Measurements from ENCODE around the gene DOK6.

Gene DOK6

DNA sequence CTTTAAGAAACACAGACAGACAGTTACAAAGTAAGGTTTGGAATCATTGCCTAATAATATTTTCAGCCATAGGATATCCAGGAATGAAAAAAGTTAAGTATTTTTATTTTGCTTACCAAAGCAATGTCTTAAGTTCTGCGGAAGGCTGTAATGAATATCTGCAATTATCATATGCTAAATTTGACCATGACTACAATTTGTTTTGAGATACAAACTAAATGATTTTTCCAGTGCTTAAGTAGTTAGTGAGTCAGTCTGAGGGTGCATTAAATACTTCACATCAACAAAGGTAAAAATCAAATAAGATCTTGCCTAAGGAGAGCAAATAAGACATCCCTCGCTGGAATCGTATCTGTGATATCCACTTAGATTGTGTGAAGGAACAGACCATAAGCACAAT, 297.0 kb downstream of the DOK6 start:
- no peak for DNase-seq

DNA sequence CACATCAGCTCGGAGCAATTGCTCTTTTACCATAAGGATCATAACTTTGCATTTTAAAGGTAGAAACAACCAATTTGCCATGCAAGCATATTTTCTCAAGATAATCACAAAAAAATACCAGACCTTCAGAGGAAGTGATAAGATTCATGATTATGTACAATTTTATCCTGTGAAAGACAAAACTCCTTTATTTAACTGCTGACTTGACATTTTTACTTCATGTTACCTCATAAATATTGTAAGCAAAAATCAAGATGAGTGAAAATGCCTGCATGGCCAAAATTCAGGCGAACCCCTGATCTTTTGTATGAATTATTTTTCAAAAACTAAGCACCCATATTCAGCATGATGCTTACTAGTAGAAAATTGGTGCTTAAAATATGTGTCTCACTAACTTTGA, 300.6 kb downstream of the DOK6 start:
- DNase-seq, result no peak

DNA sequence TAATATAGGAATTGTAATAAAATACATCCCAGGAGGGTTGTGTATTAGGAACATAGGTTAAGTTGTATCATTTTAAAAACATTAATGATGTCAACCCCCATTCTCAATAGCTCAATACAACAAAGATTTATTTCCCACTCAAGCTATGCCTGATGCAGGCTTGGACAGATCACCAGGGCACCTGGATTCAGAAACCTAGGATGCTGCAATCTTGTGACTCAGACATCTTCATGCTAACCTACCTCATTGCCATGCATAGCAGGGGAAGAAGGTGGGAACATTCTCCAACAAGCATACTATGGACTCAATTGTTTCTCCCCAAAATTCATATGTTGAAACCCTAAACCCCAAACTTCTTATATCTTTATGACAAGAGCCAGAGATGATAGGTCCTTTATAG, 302.8 kb downstream of the DOK6 start:
- DNase-seq, result no peak

DNA sequence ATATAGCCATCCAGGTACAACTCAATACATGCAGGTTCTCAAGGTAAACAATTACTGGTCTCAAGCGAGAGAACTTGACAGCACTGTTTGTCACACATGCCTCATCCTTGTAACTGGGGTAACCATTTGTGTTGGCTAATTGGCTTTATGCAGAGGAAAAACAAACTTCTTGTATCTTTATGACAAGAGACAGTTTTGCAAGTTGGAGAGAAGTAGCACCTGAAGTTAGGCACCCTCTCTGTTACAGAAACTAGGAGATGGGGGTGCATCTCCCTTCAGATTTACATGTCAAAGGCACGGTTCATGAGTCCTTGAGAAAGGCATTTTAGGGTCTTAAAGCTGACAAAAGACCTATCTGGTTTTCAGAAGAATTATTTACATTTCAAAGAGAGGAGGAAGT, 305.3 kb downstream of the DOK6 start:
- no peak for DNase-seq

DNA sequence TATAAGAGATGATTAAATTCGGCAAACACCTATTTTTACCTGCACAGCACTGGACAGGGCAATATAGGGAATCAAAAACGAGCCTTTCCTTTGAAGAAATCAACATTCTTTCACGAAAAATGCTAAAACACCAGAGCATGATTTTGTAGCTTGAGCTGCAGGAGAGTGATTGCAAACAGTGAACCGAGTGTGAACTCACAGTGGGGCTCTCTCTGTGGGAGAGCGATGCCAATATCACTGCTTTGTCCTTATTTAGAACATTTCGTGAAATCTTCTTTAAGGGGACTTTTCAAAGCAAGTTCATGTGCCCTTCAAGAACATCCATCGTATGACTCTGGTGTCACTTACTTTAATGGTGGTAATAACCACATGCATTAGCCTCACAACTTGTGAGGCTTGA, 308.2 kb downstream of the DOK6 start:
- no peak for DNase-seq

DNA sequence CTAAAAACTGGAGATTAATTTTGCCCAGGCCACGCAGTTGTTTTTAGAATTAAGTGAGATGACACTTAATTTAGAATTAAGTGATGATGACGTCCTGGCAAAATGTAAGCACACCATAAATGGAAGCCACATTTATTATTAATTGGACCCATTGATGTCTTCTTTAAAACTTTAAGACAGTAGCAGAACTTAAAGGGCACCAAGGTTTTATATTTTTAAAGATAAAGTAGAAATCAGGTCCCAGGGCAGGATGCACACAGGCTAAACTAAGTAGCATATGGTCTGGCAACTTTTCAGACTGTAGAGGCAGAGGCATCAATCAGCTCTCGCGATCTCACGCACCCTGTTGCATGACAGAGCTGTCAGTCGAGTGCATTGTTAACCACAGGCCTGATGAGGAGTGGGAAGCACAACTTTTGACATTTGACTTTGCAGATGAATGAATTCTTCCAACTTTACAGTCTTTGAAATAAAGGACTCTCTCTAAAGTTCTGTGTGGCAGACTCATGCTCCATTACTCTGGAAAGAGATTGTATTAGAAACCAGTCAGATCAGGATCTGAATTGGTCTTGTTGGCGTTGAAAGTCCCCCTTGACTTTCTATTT, 314.6 kb downstream of the DOK6 start:
- no peak for DNase-seq

DNA sequence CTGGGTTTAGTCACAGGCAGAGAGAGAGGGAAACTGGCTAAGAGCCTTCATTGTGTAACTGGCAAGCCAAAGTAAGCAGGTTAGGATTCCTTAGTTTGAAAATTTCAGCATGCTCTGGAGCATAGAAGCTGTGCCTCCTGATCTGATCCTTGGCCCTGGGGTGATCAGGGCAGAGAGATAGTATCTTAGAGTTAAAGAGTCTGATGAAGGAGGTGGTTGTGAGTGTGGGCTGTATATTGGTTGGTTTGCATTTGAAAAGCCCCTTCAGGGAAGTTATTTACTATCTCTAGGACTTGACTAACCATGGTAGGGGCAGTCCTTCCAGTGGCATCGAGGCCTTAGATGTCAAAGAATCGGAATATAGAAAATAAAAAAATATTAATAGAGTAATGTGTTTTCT, 316.9 kb downstream of the DOK6 start:
- no peak for DNase-seq

DNA sequence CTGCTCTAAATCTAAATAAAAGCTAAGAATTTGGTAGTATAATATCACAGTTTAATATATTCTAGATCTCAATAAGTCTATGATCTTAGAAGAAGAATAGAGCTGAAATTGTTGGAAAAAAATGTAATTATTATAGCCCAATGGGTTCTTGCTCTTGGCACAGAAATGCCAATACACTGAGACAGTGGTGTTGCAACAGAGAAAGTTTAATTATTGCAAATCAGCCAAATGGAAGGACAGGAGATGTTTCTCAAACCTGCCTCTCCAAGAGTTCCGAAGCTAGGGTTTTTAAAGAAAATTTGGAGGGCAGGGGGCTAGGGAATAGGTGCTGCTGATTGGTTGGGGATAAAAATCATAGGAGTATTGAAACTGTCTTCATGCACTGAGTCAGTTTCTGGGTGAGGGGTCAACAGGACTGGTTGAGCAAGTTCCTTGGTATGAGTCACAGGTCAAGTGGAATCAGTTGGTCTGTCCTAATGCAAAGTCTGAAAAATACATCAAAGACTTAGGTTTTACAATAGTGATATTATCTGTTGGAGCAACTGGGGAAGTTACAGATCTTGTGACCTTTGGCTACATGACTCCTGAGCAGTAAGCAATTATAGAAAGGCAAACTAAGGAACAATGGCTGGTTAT, 318.3 kb downstream of the DOK6 start:
- DNase-seq, result no peak

DNA sequence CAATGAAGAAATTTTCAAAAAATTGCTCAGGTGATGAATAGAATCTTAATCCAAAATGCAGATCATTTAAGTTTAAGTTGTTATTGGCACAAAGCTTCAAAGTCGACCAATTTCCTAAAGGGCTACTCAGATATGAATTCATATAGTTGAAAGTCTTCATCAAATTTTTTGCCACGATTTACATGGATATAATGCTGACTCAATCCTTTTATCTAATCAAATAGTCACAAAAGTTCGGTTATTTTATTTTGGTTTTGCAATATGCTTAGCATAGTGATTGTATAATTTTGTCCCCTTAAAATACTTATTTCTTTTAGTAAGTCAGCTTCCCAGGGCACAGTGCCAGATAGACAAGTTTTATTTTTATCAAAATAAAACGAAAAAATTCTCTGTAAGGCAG, 319.7 kb downstream of the DOK6 start:
- DNase-seq, result no peak

DNA sequence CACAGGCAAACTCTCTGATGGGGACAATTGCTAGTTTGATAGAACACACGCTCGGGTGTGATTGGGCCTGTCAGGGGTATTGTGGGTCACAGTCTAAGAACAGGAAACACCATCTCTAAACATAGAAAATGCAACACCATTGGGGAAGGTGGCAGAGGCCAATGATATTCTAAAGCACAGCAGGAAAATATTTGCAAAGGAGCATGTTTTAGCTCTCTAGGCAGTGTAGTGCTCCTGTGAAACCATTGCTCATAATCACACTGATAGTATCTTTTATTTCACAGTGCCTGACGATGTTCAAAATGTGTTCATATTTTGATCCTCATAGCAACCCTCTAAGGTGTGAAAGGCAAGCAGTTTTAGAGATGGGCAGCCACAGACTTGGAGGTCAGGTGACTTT, 322.7 kb downstream of the DOK6 start:
- DNase-seq, result no peak

DNA sequence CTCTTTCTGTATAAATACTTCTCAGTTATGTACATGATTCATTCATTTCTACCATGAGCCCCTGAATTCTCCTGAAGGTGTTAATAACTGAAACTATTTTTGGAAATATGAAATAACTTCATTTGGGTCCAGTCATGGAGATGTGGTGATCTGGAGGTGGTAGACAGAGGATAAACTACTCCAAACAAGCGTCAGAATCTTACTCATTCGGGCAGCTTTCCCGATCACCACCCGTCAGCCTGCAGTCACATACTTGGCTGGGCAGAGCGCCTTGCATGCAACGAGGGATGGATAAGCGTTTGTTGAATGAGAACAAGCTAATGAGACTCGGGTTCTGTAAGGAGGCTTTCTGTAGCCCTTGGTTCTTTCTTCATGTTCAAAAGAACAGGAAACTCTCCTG, 324.3 kb downstream of the DOK6 start:
- DNase-seq, result no peak

DNA sequence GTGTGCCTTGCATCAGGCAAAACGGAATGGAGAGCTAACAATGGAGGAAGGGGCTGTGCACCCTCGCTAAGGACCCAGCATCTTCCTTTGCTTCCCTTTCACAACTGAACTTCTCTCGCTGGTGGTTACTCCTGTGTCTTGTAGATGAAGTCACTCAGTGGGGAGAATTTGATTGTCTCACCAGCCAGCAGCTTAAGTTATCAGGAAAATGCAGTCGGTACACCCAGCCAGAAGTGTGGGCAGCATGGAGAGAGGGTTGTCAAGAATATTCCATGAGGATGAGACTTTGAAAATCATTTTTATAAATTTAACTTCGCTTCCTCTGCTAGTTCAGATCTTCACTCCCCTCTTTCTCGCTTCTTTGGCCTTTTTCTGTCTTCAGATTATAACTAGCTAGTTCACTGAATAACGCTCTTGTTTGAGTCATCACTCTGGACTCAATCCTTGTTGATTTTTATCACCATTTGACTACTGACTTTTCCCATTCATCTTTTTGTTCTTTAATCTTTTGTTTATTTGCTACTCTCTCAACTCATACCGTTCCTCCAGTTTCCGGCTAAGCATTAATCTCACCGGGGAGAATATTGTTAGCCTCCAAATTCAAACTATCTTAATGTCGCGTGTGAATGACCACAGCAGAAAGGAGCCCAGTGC, 325.3 kb downstream of the DOK6 start:
- DNase-seq, result no peak

DNA sequence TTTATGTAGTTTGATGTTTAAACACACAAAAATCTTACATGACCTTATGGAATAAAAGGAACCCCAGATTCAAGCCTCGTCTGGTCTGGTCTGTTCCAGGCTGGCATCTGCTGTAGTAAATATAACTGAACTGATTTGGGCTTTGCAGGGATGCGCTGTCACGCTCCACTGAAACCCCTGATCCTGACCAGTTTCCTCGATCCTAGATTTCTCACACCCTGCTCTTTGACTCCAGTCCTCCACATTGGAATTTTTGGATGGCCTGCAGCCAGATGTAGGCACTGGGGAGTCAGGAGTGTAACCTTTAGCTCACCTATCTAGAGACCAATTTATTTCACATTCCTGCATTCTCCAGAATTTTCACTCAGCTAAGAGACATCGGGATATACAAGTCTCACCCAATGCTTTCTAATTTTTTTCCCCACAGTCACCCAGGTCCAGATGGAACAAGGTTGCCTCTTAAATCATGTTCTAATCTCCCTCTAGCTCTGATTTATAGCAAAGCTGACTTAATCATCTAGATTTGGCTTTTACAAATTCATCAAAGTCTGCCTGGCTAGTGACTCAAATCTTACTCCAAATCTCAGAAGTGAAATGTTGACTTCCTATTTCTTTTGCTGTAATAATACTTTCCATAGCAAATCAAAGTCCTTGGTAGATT, 327.4 kb downstream of the DOK6 start:
- no peak for DNase-seq

DNA sequence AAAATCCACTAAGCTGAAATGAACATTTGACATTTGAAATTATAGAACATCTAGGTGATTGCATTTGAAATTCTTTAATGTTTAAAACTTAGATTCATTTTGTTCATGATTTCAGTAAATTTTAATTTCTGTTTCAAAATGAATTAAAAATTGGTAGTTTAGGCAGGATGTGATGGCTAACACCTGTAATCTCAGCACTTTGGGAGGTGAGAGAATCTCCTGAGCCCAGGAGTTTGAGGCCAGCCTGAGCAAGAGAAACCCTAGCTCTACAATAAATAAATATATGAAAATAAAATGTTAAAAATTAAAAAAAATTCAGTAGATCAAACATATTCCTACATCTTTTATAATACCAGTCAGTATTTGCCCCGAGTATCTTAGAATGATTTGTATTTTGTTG, 330.0 kb downstream of the DOK6 start:
- DNase-seq, result no peak

DNA sequence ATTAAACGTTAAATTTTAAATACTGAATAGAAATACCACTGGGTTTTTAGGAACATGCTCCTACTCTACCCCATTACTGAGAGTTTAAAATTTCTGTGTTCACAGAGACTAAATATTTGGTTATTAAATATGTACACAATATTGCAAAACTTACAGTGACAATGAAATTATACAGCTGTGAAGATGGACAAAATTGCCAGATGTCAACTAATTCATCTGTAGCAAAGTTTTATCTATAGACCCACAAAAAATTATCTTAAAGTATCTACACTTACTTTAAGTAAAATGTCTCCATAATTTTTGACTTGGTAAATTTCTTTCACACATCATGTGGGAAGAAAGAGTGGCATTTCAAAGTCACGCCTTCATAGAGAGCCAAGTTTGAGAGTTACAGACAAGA, 333.8 kb downstream of the DOK6 start:
- no peak for DNase-seq

DNA sequence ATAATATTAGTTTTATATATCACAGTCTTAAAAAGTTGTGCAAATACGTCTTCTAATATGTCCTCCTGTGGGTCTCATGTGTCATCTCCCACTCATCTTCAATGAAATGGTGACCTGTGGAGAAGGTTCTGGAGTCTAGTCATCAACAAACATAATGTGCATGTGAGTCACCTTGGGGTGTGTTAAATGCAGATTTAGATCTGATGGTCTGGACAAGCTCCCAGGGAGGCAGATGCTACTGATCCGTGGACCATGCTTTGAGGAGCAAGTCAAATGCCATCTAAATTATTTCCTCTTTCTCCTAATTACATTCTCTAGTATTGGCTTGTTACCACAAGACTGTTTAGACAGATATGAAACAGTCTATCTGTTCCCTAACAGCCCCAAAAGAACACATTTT, 336.0 kb downstream of the DOK6 start:
- no peak for DNase-seq

DNA sequence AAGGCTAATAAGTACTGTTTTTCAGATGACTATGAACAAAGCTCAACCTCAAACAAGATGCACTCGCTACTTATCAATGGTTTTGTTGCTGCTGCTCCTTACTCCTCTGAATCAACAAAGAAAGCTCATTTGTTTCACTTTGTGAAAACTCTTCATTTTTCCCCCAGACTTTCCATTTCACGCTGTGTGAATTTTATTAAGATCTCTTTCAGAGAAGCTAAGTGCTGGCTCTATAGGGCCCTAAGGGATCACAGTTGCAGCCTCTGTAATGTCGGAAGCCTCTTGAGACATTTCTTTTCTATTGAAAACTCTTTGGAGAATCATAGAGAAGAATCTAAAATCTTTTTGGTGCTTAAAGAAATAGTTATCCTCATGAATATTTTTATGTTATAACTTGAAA, 337.2 kb downstream of the DOK6 start:
- DNase-seq, result no peak

DNA sequence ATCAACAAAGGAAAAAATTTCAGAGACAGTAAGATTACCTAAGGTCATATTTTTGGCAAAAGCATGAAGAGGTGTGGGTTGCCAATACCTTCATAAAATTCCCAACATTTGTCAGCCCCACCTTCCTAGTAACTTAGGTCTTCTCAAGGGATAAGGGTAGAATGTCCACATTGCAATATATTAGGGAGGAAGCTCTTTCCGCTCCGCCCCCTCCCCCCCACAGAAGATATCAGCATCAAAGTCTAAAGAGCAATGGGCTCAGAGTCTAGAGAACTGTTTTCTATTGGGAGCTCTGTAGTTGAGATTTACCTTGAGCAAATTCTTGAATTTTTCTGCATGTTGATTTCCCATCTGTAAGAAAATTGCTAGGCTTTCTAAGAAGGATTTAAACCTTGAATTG, 346.7 kb downstream of the DOK6 start:
- no peak for DNase-seq

DNA sequence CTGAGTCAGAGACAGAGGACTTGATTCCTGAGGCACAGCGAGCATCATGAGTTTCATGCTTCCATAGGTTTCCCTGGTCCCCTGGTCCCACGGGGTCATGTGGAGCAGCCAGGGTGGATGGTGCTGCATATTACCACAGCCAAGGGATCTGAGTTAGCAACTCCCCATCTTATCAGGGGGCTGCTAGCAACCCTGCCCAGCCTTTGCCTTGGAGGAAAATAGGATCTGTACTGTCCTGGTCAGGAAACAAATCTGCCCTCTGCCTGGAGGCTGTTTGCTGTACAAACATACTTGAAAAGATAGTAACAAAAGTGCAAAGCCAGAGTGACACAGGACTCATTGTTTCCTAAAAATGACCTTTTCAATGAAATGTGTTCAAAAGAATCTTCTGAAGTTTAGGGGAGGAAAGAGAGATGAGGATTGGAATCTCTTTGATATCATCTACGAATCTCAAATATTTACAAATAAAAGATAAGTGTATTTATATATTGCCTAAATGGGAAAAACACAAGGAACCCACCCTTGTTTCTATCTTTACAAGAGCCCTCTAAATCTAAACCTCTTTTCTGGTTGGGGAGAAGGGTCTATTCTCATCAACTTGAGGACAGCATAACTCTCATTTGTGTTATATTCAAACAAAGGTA, 352.2 kb downstream of the DOK6 start:
- DNase-seq, result no peak

DNA sequence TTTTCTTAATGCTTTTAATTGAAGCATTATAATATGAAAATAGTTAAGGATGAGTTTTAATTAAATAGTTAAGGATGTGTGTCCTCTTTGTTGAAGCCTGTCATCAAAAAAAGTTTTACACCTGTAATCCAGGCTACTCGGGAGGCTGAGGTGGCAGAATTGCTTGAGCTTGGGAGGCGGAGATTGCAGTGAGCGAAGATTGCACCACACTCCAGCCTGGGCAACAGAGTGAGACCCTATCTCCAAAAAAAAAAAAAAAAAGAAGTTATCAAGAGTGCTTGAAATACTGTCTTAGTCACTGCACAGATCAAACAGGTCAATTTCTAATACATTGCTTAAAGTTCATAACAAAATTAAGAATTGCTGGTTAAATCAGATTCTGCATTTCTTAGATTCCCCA, 353.4 kb downstream of the DOK6 start:
- DNase-seq, result no peak

DNA sequence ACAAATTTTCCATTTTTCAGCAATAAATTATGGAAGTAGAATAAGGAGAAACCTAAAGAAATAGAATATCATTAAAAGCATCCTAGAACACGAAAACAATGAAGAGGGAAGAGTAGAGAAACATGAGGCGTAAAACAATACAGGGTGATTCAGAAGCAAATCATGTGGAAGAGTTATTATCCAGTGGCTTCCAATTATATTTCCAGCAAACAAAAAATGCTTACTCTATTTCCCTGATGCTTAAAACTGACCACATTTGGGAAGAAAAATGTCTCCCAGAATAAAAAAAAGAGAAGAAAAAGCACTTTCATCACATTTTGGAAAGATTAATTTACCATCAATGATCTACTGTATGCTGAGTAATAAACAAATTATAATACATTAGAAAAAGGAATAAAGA, 354.4 kb downstream of the DOK6 start:
- no peak for DNase-seq

DNA sequence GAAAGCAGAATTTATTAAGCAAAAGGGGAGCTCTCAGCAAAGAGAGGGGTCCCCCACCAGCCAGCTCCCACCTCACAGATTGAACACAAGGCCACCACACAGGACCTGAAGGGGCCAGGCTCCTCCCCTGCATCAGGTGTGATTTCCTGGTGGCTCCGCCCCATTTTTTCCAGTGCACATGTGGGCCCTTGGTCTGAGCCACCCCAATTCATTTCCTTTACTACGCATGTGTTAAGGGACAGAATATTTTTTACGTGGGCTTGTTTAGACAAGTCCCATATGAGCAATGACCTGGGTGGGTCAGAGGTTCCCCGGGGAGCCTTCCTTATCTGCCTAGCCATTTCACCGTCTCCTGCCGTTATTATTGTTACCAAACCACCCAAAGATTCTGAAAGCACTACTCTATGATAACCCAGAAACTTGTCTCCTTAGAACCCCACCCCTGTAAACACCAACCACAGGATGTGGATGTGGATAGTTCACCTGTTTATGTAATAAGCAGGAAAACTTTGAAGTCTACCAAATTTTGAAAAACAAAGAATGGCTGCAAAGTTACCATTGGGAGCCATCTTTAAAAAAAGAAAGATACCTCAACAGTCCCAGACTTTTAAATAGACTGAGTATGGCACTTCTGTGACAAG, 355.3 kb downstream of the DOK6 start:
- no peak for DNase-seq

DNA sequence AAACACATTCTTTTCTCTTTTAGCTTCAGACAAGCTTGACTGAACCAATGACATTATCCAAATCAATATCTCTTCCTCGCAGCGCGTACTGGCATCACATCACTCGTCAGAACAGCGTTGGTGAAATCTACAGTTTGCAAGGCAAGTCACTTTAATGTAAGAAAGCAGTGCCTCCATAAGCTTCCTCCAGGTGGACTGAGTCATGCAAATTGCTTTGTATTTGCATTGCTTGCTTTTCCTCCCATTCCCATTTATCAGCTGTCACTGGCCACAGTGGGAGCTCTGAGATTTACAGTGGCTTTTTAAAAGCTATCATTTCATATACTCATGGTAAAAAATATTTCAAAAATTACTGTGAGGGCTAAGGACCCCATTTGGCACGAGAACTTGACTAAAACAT, 357.0 kb downstream of the DOK6 start:
- no peak for DNase-seq

Data from NCI-H510A (cell line).